ENCODE results near the gene SYNE1.
"Not testable (repeated sequence)": the region's sequence is repeated elsewhere in the genome, so short reads cannot be mapped to it uniquely, and the experiment has no call there.

SYNE1 gene

DNA sequence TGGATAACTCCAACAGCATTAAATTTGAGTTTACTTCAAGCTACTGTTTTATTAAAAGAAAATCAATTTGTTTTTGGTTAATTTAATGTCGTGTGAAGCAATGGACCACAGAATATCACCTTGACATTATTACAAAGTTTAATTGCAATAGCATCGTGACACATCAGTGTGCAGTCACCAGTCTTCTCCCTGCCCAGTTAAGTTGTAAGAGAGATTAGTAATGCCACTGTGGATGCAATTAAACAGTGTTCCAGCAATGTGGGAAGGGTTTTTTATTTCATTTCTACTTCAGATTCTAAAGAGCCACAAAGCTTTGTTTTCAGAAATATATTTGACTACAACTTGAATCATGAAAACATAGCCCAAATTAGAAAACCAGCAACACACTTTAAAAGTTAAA lies 128.7 kb downstream of the SYNE1 start:
- no peak for TF ChIP-seq GATA1 (IDR thresholded peaks at IDR 0.05; ENCODE audit: low read depth, low read length)
- no peak for TF ChIP-seq POLR2A (IDR thresholded peaks at IDR 0.05; ENCODE audit: low read length)
- DNase-seq = no peak

DNA sequence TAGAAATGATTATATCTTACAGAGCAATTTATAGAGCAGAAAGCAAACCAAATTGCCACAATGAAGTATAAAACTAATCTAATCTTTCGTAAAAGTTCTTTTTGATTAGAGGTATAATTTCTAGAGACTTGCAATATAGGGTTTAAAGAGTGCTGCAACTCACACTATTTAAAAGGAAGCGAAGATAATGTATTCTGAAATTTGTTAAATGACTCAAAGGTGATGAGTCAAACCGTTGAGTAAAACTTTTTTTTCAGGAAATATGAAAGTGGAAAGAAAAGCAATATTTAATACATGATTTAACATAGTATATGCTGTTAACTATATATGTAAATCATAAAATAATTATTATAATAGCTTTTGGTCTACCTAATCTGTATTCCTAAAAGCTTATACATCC lies 133.6 kb downstream of the SYNE1 start:
- DNase-seq = no peak
- TF ChIP-seq GATA1 (IDR thresholded peaks at IDR 0.05; ENCODE audit: low read depth, low read length) = no peak

DNA sequence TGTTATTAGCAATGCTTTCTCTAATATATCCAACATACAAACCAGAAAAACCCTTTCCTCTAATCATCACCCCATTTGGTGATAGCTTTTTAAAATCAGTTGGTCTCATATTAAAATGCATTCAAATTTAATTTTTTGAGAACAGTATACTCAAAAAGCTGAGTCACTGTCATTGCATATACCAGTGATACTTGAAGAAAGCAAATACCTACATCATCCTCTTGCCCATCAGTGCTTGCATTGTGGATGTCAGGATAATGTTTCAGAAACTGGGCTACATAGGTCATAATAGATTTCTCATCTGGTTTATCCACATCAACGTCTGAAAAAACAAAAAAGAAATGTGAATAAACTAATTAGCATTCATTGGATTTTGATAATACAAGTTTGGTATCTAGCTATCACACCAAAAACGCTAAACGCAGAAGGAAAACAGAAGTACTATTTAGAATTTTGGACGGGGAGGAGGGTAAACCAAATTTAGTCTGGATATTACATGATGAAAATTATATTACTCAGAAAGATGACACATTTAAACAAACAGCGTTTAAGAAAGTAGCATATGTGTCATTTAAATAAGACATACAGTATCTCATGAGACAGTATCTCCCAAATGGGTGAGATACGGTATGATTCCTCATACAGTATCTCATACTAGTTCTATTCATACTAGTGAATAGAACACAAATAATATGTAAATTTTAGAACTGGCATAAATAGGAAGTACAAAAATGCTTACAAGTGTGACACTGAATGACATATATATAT lies 134.6 kb downstream of the SYNE1 start:
- TF ChIP-seq GATA1 (IDR thresholded peaks at IDR 0.05; ENCODE audit: low read depth, low read length) = no peak
- TF ChIP-seq POLR2A (IDR thresholded peaks at IDR 0.05; ENCODE audit: low read length) = no peak
- DNase-seq = no peak

GRCh38 chr6:152499931-152500330 lies 137.2 kb downstream of the SYNE1 start:
- DNase-seq = no peak
- TF ChIP-seq GATA1 (IDR thresholded peaks at IDR 0.05; ENCODE audit: low read depth, low read length) (no peak), POLR2A (IDR thresholded peaks at IDR 0.05; ENCODE audit: low read length) (no peak)

DNA sequence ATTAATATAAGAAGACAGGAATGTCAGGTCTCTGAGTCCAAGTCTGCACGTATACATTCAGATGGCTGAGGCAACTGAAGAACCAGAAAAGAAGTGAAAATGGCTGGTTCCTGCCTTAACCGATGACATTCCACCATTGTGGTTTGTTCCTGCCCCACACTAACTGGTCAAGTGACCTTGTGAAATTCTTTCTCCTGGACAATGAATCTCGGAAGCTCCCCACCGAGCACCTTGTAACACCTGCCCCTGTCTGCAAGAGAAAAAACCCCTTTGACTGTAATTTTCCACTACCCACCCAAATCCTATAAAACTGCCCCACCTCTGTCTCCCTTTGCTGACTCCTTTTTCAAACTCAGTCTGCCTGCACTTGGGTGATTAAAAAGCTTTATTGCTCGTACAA lies 140.4 kb downstream of the SYNE1 start:
- no peak for DNase-seq
- TF ChIP-seq POLR2A (IDR thresholded peaks at IDR 0.05; ENCODE audit: low read length) (no peak), GATA1 (IDR thresholded peaks at IDR 0.05; ENCODE audit: low read depth, low read length) (no peak)

DNA sequence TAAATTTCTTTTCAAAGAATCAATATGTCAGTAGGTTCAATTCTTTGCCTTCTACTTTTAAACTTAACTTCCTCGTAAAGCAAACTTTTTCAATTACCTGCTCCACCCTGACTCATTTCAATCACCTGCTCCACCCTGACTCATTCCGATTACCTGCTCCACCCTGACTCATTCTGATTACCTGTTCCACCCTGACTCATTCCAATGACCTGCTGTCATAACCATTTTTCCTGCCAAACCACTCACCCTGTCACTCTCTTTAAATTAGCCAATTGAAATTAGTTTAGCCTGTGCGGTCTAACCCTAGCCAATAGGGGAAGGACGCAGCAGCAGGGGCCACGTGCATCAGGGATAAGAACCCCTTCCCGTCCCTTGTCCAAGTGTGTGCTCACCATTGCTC lies 141.7 kb downstream of the SYNE1 start:
- not testable (repeated sequence) for DNase-seq

GRCh38 chr6:152492281-152492680 lies 144.9 kb downstream of the SYNE1 start:
- not testable (repeated sequence) for DNase-seq

DNA sequence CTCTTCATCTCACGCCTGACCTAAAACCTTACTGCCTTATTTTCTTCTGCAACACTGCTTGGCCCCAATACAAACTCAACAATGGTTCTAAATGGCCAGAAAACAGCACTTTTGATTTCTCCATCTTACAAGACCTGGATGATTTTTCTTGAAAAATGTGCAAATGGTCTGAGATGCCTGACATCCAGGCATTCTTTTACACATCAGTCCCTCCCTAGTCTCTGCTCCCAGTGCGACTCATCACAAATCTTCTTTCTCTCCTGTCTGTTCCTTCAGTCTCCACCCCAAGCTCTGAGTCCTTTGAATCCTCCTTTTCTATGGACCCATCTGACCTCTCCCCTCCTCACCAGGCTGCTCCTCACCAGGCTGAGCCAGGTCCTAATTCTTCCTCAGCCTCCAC lies 145.7 kb downstream of the SYNE1 start:
- not testable (repeated sequence) for DNase-seq

- DNase-seq = not testable (repeated sequence)
Observed at GRCh38 chr6:152490971-152491378, 146.2 kb downstream of the SYNE1 start.

- no peak for DNase-seq
- TF ChIP-seq POLR2A (IDR thresholded peaks at IDR 0.05; ENCODE audit: low read length) (no peak), GATA1 (IDR thresholded peaks at IDR 0.05; ENCODE audit: low read depth, low read length) (no peak)
Observed at GRCh38 chr6:152484806-152485205, 152.4 kb downstream of the SYNE1 start.

GRCh38 chr6:152482289-152482688 lies 154.9 kb downstream of the SYNE1 start:
- TF ChIP-seq POLR2A (IDR thresholded peaks at IDR 0.05; ENCODE audit: low read length) (no peak), GATA1 (IDR thresholded peaks at IDR 0.05; ENCODE audit: low read depth, low read length) (no peak)
- no peak for DNase-seq

DNA sequence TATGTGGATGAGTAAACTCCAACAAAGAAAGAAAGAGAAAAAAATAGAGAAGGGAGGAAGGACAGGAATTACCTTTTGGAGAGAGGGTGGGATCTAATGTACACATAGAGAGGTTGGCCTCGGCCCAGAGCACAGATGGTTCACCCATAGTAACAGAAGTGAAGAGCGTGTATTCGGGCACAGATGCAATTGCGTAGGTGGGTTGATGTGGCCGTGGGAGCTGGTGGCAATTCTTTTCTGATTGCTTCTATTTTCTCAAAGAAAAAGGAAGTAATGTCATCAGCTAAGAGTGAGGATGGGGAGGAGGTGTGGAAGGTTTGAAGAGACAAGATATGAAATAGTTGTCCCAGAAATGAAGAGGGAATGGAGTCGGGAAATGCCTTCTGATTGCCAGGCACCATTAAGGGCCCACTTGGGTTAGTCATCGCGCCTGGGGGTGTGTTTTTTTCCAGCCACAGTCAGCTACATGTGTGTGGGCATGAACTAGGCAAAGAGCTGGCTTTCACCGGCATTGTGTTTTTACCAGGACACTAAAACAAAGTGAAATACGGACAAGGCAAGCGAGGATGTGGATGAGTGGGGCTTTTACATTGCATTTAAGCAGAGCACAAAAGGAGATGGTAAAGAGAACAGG lies 158.7 kb downstream of the SYNE1 start:
- no peak for TF ChIP-seq POLR2A (IDR thresholded peaks at IDR 0.05; ENCODE audit: low read length)
- no peak for TF ChIP-seq GATA1 (IDR thresholded peaks at IDR 0.05; ENCODE audit: low read depth, low read length)
- no peak for DNase-seq

- TF ChIP-seq POLR2A (IDR thresholded peaks at IDR 0.05; ENCODE audit: low read length) (no peak), GATA1 (IDR thresholded peaks at IDR 0.05; ENCODE audit: low read depth, low read length) (no peak)
- no peak for DNase-seq
Observed at GRCh38 chr6:152474354-152474753, 162.8 kb downstream of the SYNE1 start.

- TF ChIP-seq POLR2A (IDR thresholded peaks at IDR 0.05; ENCODE audit: low read length) = no peak
- TF ChIP-seq GATA1 (IDR thresholded peaks at IDR 0.05; ENCODE audit: low read depth, low read length) = no peak
- DNase-seq = no peak
Observed at GRCh38 chr6:152472325-152472724, 164.8 kb downstream of the SYNE1 start.

DNA sequence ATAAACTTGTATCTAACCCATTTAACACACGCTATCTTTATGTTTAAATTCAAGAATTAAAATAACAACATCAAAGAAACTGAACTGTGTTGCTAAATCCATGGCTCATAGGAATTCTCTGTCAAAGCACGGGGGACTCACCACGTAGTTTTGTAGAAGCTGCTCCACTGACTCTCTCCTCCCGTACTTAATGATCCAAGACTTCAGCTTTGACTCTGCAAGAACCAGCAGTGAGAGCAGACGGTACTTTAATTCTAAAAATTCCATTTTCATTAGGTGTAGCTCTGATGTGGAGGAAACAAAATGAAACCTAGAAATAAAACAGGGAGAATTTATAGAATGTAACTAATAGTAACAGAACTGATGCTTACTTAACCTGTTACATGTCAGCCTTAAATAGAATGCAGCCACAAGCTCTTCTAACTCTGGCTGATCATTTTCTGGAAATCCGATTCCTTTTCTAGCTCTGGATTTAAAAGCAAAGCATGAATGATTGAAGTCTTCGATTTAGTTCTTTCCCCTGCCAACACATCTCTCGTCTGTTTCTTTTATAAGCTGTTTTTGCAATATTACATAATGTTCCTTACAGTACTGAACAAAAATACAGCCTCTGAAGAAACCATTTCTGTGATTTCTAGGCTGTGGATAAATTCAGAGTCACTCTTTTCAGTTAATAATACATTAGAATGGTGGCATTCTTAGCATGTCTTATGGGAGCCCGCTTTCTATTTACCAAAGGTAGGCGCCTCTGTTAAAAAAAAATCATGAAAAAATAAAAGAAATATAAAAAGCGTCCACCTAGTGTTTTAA lies 165.5 kb downstream of the SYNE1 start:
- DNase-seq = no peak
- TF ChIP-seq POLR2A (IDR thresholded peaks at IDR 0.05; ENCODE audit: low read length) (no peak), GATA1 (IDR thresholded peaks at IDR 0.05; ENCODE audit: low read depth, low read length) (no peak)

Data from erythroblast (primary cell).